ENCODE results near the gene BORCS8. TPM values are rescaled to one million over a fixed set of nuclear protein-coding genes. Genes with fewer than 3 reads are reported as not detected.

BORCS8 gene
- total and polyA plus RNA-seq, 2 of the 13 experiments (the other 11 are each of a cell fraction or from before 2014, with no cell fraction given) = 9.6 to 13.3 TPM

- TF ChIP-seq NAIF1 (CRISPR knock-in tag; IDR thresholded peaks at IDR 0.05; ENCODE audit: borderline replicate concordance) = no peak
- TF ChIP-seq ZNF605 (CRISPR knock-in tag; IDR thresholded peaks at IDR 0.05) = no peak
- no peak for TF ChIP-seq ZNF761 (CRISPR knock-in tag; conservative IDR thresholded peaks at IDR 0.05)
- no peak for TF ChIP-seq HMGA1 (CRISPR knock-in tag; conservative IDR thresholded peaks at IDR 0.05)
- peak; percentile 82; the same call in 1 of the 2 replicates for TF ChIP-seq LRRFIP1 (CRISPR knock-in tag; conservative IDR thresholded peaks at IDR 0.05)
- TF ChIP-seq ZNF251 (CRISPR knock-in tag; IDR thresholded peaks at IDR 0.05) = no peak
- no peak for TF ChIP-seq ZNF7 (CRISPR knock-in tag; IDR thresholded peaks at IDR 0.05)
- no peak for TF ChIP-seq STAT6 (CRISPR knock-in tag; IDR thresholded peaks at IDR 0.05; ENCODE audit: borderline replicate concordance)
- peak; percentile 39; the same call in 1 of the 2 replicates for TF ChIP-seq NCOA2 (CRISPR knock-in tag; IDR thresholded peaks at IDR 0.05)
- no peak for TF ChIP-seq POLR2G (IDR thresholded peaks at IDR 0.05; ENCODE audit: low read depth, low read length)
- TF ChIP-seq MED1 (CRISPR knock-in tag; IDR thresholded peaks at IDR 0.05) = peak; percentile 46
- TF ChIP-seq KAT8 (CRISPR knock-in tag; IDR thresholded peaks at IDR 0.05) = peak; percentile 50; the same call in 1 of the 2 replicates
- no peak for TF ChIP-seq SRSF4 (IDR thresholded peaks at IDR 0.05; ENCODE audit: low read depth, low read length, poor library complexity, severe bottlenecking)
- no peak for TF ChIP-seq NFE2L2 (IDR thresholded peaks at IDR 0.05; ENCODE audit: low read length)
- peak; percentile 20 for TF ChIP-seq XRCC5 (optimal IDR thresholded peaks at IDR 0.05; ENCODE audit: low read length)
- peak; percentile 64; the same call in 1 of the 2 replicates for TF ChIP-seq ZNF709 (CRISPR knock-in tag; IDR thresholded peaks at IDR 0.05)
- peak; percentile 67; the same call in 1 of the 2 replicates for TF ChIP-seq ZNF441 (CRISPR knock-in tag; IDR thresholded peaks at IDR 0.05; ENCODE audit: borderline replicate concordance)
- no peak for TF ChIP-seq ZEB1 (IDR thresholded peaks at IDR 0.05; ENCODE audit: insufficient replicate concordance, low read depth)
- TF ChIP-seq NRL (CRISPR knock-in tag; IDR thresholded peaks at IDR 0.05; ENCODE audit: borderline replicate concordance) = no peak; the same call in 1 of the 2 replicates
- no peak for TF ChIP-seq PATZ1 (CRISPR knock-in tag; IDR thresholded peaks at IDR 0.05)
- no peak for TF ChIP-seq ZNF780A (CRISPR knock-in tag; IDR thresholded peaks at IDR 0.05)
- TF ChIP-seq ZNF580 (CRISPR knock-in tag; IDR thresholded peaks at IDR 0.05; ENCODE audit: borderline replicate concordance, low read depth) = peak; percentile 83; the same call in 1 of the 2 replicates
- TF ChIP-seq SMAD3 (CRISPR knock-in tag; IDR thresholded peaks at IDR 0.05) = peak; percentile 87
- TF ChIP-seq CBX2 (IDR thresholded peaks at IDR 0.05; ENCODE audit: low read depth, low read length) = no peak
- TF ChIP-seq CBX2 (CRISPR knock-in tag; IDR thresholded peaks at IDR 0.05; ENCODE audit: low read depth) = no peak
Observed at GRCh38 chr19:19214892-19215291, 22.9 kb upstream of the BORCS8 start (continued).
